ENCODE data around the gene E2F6. TPM values are rescaled to one million over a fixed set of nuclear protein-coding genes. Genes with fewer than 3 reads are reported as not detected.

E2F6 gene
- total and polyA plus RNA-seq, 2 of the 4 experiments (the other 2 are of a cell fraction) = 8.2 to 10.9 TPM

DNA sequence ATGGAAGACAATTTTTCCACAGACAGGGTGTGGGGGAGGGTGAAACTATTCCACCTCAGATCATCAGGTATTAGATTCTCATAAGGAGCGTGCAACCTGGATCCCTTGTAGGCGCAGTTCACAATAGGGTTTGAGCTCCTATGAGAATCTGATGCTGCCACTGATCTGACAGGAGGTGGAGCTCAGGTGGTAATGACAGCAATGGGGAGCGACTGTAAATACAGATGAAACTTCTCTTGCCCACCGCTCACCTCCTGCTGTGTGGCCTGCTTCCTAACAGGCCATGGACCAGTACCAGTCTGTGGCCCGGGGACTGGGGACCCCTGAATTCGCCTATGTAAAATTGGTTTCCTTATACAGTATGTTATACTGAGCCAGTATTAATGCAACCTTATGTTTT lies 27.3 kb upstream of the E2F6 start:
- dilution Hi-C loops (cut with HindIII; ENCODE audit: low sequenced_read_pairs, unreplicated experiment) = no loop called here
- H3K4ac ChIP-seq (ENCODE audit: low read depth, low read length) = no peak overlapping the region
- H2BK15ac ChIP-seq (ENCODE audit: low read depth, low read length) = no peak overlapping the region
- H3K4me3 ChIP-seq (ENCODE audit: insufficient read depth, low read depth, low read length) = no peak overlapping the region
- TF ChIP-seq CEBPB (IDR thresholded peaks at IDR 0.05; ENCODE audit: low read depth, low read length) = no peak
- no peak for TF ChIP-seq MAFK (IDR thresholded peaks at IDR 0.05; ENCODE audit: low read depth, low read length)
- no peak for TF ChIP-seq SMC3 (IDR thresholded peaks at IDR 0.05; ENCODE audit: low read depth, low read length)
- TF ChIP-seq, protein P1, sequence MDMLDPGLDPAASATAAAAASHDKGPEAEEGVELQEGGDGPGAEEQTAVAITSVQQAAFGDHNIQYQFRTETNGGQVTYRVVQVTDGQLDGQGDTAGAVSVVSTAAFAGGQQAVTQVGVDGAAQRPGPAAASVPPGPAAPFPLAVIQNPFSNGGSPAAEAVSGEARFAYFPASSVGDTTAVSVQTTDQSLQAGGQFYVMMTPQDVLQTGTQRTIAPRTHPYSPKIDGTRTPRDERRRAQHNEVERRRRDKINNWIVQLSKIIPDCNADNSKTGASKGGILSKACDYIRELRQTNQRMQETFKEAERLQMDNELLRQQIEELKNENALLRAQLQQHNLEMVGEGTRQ (IDR thresholded peaks at IDR 0.05; ENCODE audit: low read depth, low read length) = no peak
- no peak overlapping the region for H3K14ac ChIP-seq (replicated peaks; ENCODE audit: low read depth, low read length)
- H3K9ac ChIP-seq (ENCODE audit: low read depth, low read length) = no peak overlapping the region
- ATAC-seq (ENCODE audit: low read depth) (no peak), DNase-seq (no peak)
- H3K9me1 ChIP-seq (ENCODE audit: insufficient read depth, low read length) = no peaks in the 10 kb centered on the region
- no peak overlapping the region for H3K56ac ChIP-seq (ENCODE audit: extremely low read depth, insufficient read depth, low read length)
- no peaks in the 10 kb centered on the region for H3K79me1 ChIP-seq (ENCODE audit: low read depth in 1 of 2, low read length in 2 of 2)
- BruUV-seq (replicated peaks) = no TSS peak
- in situ Hi-C loops (cut with MboI; ENCODE audit: low sequenced_read_pairs) = no loop called here
- H3K27ac ChIP-seq (ENCODE audit: insufficient read depth, low read length) = no peak overlapping the region
- H4K91ac ChIP-seq (ENCODE audit: insufficient read depth, low read depth, low read length) = no peak overlapping the region
- intact Hi-C loops (cut with micrococcal nuclease) = no loop called here
- H3K18ac ChIP-seq (ENCODE audit: low read depth, low read length) = no peak overlapping the region
- H2AK9ac ChIP-seq (replicated peaks; ENCODE audit: low read depth, low read length, poor library complexity) = no peak overlapping the region
- H3K27me3 ChIP-seq (ENCODE audit: control insufficient read depth, insufficient read depth, low read length) = peaks cover 45% of the 10 kb centered on the region
- ChIA-PET POLR2A (ENCODE audit: unreplicated experiment) (no interaction called here), CTCF (no interaction called here)
- no peak overlapping the region for H2AK5ac ChIP-seq (ENCODE audit: low read depth, low read length)
- H4K5ac ChIP-seq (ENCODE audit: low read depth, low read length) = no peak overlapping the region
- no peak overlapping the region for H2BK5ac ChIP-seq (ENCODE audit: low read depth, low read length, poor library complexity, severe bottlenecking)
- no peak overlapping the region for H3K4me2 ChIP-seq (ENCODE audit: low read depth, low read length)
- no peak overlapping the region for H2AFZ ChIP-seq (replicated peaks; ENCODE audit: low read length, poor library complexity)
- no peak overlapping the region for H2BK20ac ChIP-seq (ENCODE audit: low read depth, low read length)
- no peaks in the 10 kb centered on the region for H3K36me3 ChIP-seq (ENCODE audit: control insufficient read depth, insufficient read depth, low read length)
- H3K9me3 ChIP-seq (ENCODE audit: control insufficient read depth, insufficient read depth, low read length) = no peaks in the 10 kb centered on the region
- no peak overlapping the region for H4K8ac ChIP-seq (ENCODE audit: low read depth in 2 of 2, low read length in 2 of 2)
- no peaks in the 10 kb centered on the region for H3K4me1 ChIP-seq (ENCODE audit: control insufficient read depth, insufficient read depth, low read length)
- H3K23ac ChIP-seq (ENCODE audit: low read depth, low read length) = no peak overlapping the region
- no CpG with 5 or more reads among the region's 6 CpGs for WGBS, 2 experiments (ENCODE audit: extremely low coverage in 2 of 2, insufficient read length in 1 of 2)
- no peak overlapping the region for H2BK120ac ChIP-seq (ENCODE audit: low read depth, low read length)
- no peaks in the 10 kb centered on the region for H4K20me1 ChIP-seq (ENCODE audit: insufficient read depth, low read length)
